ENCODE data around the gene NTM. TPM values are rescaled to one million over a fixed set of nuclear protein-coding genes. Genes with fewer than 3 reads are reported as not detected.
"Not testable (repeated sequence)": the region's sequence is repeated elsewhere in the genome, so short reads cannot be mapped to it uniquely, and the experiment has no call there.

Gene NTM
- total and polyA plus RNA-seq, 12 donors, result 0.26 to 11.5 (median 4.0) TPM

DNA sequence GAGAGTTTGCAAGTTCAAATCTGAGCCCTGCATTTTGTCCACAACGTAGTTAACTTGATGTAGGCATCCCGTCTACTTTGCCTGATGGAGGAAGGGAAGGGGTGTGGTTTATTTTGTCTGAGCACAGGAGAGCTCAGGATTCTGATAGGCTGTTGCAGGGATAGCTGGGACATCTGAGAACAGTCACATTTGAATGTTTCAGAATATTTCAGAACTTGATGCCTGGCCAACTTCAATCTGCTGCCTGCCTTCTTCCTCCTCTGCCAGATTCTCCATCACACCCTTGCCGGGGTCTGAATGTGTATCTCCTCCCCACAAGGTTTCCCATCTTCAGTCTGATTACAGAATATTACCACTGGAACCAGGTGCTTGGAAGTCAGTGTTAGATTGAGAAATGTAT is 51.6 kb downstream of the NTM start:
- H3K4me1 ChIP-seq (replicated peaks in 1 of 2), result no peaks in the 10 kb centered on the region
- H3K36me3 ChIP-seq (replicated peaks in 1 of 2), result no peaks in the 10 kb centered on the region
- WGBS, 4 donors, result 55 to 71% (median 63%) methylated on average over 3 of the region's 3 CpGs
- H3K4me3 ChIP-seq, result no peak overlapping the region
- TF ChIP-seq POLR2A (IDR thresholded peaks at IDR 0.05), result no peak
- no peak for TF ChIP-seq CTCF (IDR thresholded peaks at IDR 0.05)
- H3K27me3 ChIP-seq, result no peaks in the 10 kb centered on the region
- intact Hi-C loops (cut with DNase I), result no loop called here
- DNase-seq, result no peak
- no peak overlapping the region for H3K27ac ChIP-seq
- no peaks in the 10 kb centered on the region for H3K9me3 ChIP-seq (replicated peaks in 1 of 3)

GRCh38 chr11:131422496-131422895 is 52.1 kb downstream of the NTM start:
- no peaks in the 10 kb centered on the region for H3K9me3 ChIP-seq (replicated peaks in 1 of 3)
- intact Hi-C loops (cut with DNase I), result no loop called here
- no peak for DNase-seq
- no peaks in the 10 kb centered on the region for H3K27me3 ChIP-seq
- H3K4me1 ChIP-seq (replicated peaks in 1 of 2), result no peaks in the 10 kb centered on the region
- no peak overlapping the region for H3K4me3 ChIP-seq
- TF ChIP-seq CTCF (IDR thresholded peaks at IDR 0.05), result no peak
- TF ChIP-seq POLR2A (IDR thresholded peaks at IDR 0.05), result no peak
- H3K27ac ChIP-seq, result no peak overlapping the region
- 45 to 58% (median 55%) methylated on average over 4 of the region's 4 CpGs for WGBS, 4 donors
- H3K36me3 ChIP-seq (replicated peaks in 1 of 2), result no peaks in the 10 kb centered on the region

DNA sequence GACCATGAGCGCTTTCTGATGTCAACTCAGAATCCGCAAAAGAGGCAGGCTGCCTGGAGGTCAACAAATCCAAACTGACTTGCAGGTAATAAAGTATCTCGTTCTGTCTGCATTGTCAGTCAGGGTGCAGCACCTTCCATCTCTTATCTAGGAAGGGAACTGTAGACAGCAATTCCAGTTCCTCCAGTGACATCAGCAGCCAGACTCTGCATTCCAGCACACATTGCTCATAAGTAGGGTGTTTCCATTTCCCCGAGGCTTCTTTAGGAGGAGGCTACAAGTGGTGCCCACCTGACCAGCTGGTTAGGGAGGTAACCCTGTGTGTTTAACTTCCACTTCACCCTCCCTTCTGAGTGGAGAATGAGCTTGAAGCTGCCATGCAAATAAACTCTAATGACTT is 53.3 kb downstream of the NTM start:
- no peak for DNase-seq
- 54 to 75% (median 66%) methylated on average over 4 of the region's 4 CpGs for WGBS, 4 donors
- no peaks in the 10 kb centered on the region for H3K4me1 ChIP-seq (replicated peaks in 1 of 2)
- no peak for TF ChIP-seq POLR2A (IDR thresholded peaks at IDR 0.05)
- no peak for TF ChIP-seq CTCF (IDR thresholded peaks at IDR 0.05)
- intact Hi-C loops (cut with DNase I), result no loop called here
- H3K4me3 ChIP-seq, result no peak overlapping the region
- no peak overlapping the region for H3K27ac ChIP-seq
- H3K36me3 ChIP-seq (replicated peaks in 1 of 2), result no peaks in the 10 kb centered on the region
- H3K9me3 ChIP-seq (replicated peaks in 1 of 3), result no peaks in the 10 kb centered on the region
- no peaks in the 10 kb centered on the region for H3K27me3 ChIP-seq

DNA sequence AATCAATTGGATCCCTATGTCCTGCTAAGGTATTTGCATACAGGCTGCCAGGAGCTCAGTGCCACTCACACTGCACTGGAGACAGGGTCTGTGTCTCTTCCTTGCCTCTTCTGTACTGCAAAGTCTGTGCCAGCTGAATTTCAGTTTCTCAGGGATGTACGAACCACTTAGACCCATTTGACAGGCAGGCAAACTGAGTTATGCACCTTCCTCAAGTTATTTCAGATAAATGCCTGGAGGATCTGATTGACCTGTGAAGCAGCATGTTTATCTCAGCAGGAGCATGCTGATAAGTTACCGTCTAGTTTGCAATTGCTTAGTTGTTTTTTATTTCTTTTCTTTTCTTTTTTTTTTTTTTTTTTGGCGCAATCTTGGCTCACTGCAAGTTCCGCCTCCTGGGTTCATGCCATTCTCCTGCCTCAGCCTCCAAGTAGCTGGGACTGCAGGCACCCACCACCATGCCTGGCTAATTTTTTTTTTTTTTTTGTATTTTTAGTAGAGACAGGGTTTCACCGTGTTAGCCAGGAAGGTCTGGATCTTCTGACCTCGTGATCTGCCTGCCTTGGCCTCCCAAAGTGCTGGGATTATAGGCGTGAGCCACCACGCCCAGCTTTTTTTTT is 54.0 kb downstream of the NTM start:
- DNase-seq; H3K36me3 ChIP-seq (replicated peaks in 1 of 2); H3K27ac ChIP-seq; H3K4me3 ChIP-seq; H3K4me1 ChIP-seq (replicated peaks in 1 of 2); intact Hi-C loops (cut with DNase I); H3K9me3 ChIP-seq (replicated peaks in 1 of 3); H3K27me3 ChIP-seq: not testable (repeated sequence)
- 76 to 82% (median 80%) methylated on average over 8 of the region's 8 CpGs for WGBS, 4 donors

DNA sequence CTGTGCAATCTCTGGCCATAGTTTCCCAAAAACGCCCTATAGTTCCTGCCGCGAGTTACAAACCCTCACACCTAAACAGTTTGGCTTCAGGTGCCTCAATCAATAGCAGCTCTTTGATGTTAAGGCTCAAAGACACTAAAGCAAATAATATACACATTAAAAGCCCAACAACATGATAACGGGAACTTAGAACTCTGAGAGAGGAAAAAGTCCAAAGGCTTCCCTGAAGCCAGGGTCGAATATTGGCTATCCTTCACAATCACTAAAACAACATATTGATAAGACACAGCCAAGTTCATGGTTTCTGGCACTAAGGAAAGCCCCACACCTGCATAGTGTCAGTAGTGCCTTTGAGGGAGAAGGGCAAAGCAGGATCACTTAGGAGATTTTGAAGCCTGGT is 54.9 kb downstream of the NTM start:
- no peak overlapping the region for H3K27ac ChIP-seq
- H3K4me1 ChIP-seq (replicated peaks in 1 of 2), result no peaks in the 10 kb centered on the region
- H3K36me3 ChIP-seq (replicated peaks in 1 of 2), result no peaks in the 10 kb centered on the region
- TF ChIP-seq POLR2A (IDR thresholded peaks at IDR 0.05) (no peak), CTCF (IDR thresholded peaks at IDR 0.05) (no peak)
- intact Hi-C loops (cut with DNase I), result no loop called here
- WGBS, 4 donors, result 76 to 85% (median 82%) methylated on average over 5 of the region's 5 CpGs
- no peaks in the 10 kb centered on the region for H3K27me3 ChIP-seq
- H3K9me3 ChIP-seq (replicated peaks in 1 of 3), result no peaks in the 10 kb centered on the region
- H3K4me3 ChIP-seq, result no peak overlapping the region
- no peak for DNase-seq

Measured in adrenal gland (tissue), 12 donors.